T-helper 17 cell (primary cell): ENCODE data around the gene CTBP2. TPM values are rescaled to one million over a fixed set of nuclear protein-coding genes. Genes with fewer than 3 reads are reported as not detected.

Experiments used
- ATAC-seq: fragments of 150-1000 bp; cut with Tn5 transposase; 2 replicates; pipeline ENCODE4 v1.10.0; 2021; ENCODE audit warnings: mild to moderate bottlenecking, moderate library complexity
- DNase-seq, 3 donors: peaks; one replicate each; pipeline versions ENCODE4 v3.0.0 to v3.0.0-alpha.2; 2020 to 2021
- H3K9me3 ChIP-seq: one replicate; pipeline ENCODE4 v1.7.0; 2013; ENCODE audit warnings: low read length, mild to moderate bottlenecking; ENCODE audit not compliant: control insufficient read depth, poor library complexity, severe bottlenecking
- H3K27ac Mint-ChIP-seq: one replicate; pipeline ENCODE4 v1.8.0; 2022; ENCODE audit warnings: mild to moderate bottlenecking, moderate library complexity, mixed read lengths
- H3K27me3 Mint-ChIP-seq: one replicate; pipeline ENCODE4 v1.8.0; 2022; ENCODE audit warnings: mixed read lengths
- H3K36me3 Mint-ChIP-seq: one replicate; pipeline ENCODE4 v1.8.0; 2022; ENCODE audit warnings: low read depth, mixed read lengths
- H3K4me1 Mint-ChIP-seq: one replicate; pipeline ENCODE4 v1.8.0; 2022; ENCODE audit warnings: mild to moderate bottlenecking, mixed read lengths
- H3K4me3 Mint-ChIP-seq: one replicate; pipeline ENCODE4 v1.8.0; 2022; ENCODE audit warnings: mild to moderate bottlenecking, moderate library complexity, mixed read lengths
- total RNA-seq, 4 donors: library from RNA in 2 of 4; stranded (reverse) in 2 of 4; gene quantifications; one replicate each; pipeline ENCODE4 v1.2.3 and lab custom pipeline; 2022 to 2026

Gene CTBP2
- total RNA-seq, 2 donors from 2014 or later, result 1.3 to 1.5 TPM

DNA sequence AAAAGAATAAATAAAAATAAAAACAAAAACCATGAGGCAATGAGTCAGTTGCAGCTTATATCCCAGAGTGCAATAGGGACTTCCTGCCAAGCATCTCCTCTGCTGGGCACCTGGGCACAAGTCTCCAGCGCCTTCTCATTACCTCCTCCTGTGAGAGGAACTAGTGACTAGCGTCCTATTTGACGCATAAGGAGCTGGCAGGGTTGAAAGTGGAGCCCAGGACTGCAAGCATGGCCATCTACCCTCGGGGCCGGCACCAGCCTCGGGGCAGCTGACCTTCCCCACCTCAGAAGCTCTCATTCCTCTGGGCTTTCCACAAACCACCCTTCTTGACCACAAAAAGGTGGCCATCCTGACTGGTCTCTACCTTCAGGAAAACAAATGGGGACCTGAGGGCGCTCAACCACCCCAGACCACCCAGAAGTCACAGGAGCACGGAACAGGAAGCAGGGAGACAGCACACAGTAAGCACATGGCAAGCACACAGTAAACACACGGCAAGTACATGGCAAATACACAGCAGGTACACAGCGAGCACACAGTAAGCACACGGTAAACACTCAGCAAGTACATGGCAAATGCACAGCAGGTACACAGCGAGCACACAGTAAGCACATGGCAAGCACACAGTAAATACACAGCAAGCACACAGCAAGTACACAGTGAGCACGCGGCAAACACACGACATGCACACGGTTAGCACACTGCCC is 19.1 kb downstream of the CTBP2 start:
- DNase-seq, result no peak
- Mint-ChIP-seq H3K27me3 (peaks cover 43% of the 10 kb centered on the region), H3K27ac (no peak overlapping the region), H3K4me3 (no peak overlapping the region), H3K36me3 (no peaks in the 10 kb centered on the region), H3K4me1 (no peaks in the 10 kb centered on the region)
- no peak for ATAC-seq
- H3K9me3 ChIP-seq, result no peaks in the 10 kb centered on the region

DNA sequence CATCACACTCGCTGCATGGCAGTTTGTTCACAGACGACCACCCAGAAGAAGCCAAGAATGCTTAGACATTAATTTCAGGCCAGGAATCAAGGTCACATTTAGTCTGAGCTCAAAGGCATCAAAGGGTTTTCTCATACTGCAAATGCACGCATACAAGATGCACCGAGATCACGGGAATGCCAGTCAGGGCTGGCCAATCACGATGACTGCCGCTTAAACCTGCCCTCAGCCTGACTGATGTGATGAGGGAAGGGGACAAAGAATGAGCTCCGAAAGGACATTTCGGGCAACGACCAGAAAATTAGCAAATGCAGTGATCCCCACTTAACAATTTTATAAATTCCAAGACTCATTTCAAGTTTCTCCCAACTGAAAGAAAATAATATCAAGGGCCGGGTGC is 20.2 kb downstream of the CTBP2 start:
- H3K9me3 ChIP-seq, result no peaks in the 10 kb centered on the region
- DNase-seq, result no peak
- H3K27me3 Mint-ChIP-seq, result peaks cover 42% of the 10 kb centered on the region
- no peak for ATAC-seq
- no peaks in the 10 kb centered on the region for H3K4me1 Mint-ChIP-seq
- no peaks in the 10 kb centered on the region for H3K36me3 Mint-ChIP-seq
- no peak overlapping the region for H3K4me3 Mint-ChIP-seq
- H3K27ac Mint-ChIP-seq, result no peak overlapping the region

DNA sequence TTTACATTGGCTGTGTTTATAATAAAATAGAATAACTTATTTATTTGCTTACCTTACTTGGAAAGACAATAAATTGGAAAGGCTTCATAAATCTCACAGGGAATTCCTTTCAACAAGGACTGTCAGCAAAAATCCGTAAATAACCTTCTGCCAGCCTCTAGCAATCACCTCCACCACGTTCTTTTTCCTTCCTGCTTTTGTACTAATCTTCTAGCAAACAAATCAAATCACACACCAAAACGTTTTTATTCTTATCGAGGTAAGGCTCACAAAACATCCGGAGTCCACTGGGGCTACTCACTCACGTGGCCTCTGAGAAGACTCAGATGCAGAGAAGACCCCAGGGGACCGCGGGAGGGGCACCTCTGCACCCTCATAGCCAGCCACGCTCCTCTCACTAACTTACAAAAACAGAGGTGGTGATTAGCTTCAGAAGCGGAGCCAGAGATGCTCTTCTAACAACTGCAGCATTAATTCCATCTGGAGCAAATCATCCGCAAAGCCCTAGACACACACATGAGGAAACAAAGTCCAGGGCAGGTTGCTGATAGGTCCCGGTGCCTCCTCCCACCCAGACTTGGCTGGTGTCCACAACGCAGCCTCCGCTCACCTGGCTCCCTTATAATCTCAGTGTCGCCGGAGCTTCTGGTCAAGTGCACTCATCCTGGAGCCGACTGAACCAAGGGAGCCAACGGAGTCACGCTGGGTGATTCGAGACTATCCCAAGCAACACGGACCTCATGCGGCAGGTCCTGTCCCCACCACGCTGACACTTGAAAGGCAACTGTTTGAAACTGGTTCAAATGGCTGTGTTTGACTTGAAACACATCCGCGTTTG is 22.5 kb downstream of the CTBP2 start:
- no peaks in the 10 kb centered on the region for H3K9me3 ChIP-seq
- DNase-seq (no peak), ATAC-seq (no peak)
- Mint-ChIP-seq H3K4me1 (no peaks in the 10 kb centered on the region), H3K4me3 (no peak overlapping the region), H3K27ac (no peak overlapping the region), H3K36me3 (no peaks in the 10 kb centered on the region), H3K27me3 (peaks cover 42% of the 10 kb centered on the region)

DNA sequence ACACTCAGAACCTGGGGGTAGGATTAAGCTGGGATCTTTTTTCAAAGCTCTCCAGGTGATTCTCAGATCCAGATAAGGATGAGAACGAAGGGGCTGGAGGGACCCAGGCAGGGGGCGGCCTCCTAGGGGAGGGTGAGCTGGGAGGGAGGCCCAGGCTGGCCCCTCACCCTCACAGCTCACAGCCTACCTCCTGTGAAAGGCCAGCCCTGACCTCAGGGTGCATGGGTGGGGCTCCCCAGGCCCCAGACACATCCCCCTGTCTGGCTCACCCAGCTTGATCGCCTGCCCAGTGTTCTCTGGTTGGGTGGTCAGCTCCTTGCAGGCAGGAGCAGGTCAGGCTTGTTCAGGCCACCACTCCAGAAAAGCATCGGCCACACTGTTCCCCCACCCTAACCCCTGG is 24.3 kb downstream of the CTBP2 start:
- H3K4me3 Mint-ChIP-seq, result no peak overlapping the region

DNA sequence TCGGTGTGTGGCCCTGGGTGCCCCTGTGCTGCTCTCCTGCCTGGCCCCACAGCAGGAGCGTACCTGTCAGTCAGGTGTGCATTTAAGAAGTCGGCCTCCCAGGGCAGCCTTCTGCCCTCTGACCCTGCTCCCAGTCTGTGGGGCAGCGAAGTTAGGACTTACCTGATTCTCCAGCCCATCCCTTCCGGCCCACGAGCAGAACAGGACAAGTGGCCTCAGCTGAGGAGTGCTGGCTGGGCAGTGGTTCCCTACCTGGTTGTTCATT is 24.7 kb downstream of the CTBP2 start:
- ATAC-seq (no peak), DNase-seq (no peak)
- H3K9me3 ChIP-seq, result no peaks in the 10 kb centered on the region
- peaks cover 2% of the 10 kb centered on the region for H3K4me1 Mint-ChIP-seq
- no peak overlapping the region for H3K27ac Mint-ChIP-seq
- H3K36me3 Mint-ChIP-seq, result no peaks in the 10 kb centered on the region
- no peak overlapping the region for H3K4me3 Mint-ChIP-seq
- H3K27me3 Mint-ChIP-seq, result peaks cover 36% of the 10 kb centered on the region

More for the DNA sequence above, 24.3 kb downstream of the CTBP2 start:
- ATAC-seq (no peak), DNase-seq (no peak)
- Mint-ChIP-seq H3K36me3 (no peaks in the 10 kb centered on the region), H3K4me1 (peaks cover 2% of the 10 kb centered on the region), H3K27me3 (peaks cover 37% of the 10 kb centered on the region), H3K27ac (no peak overlapping the region)
- no peaks in the 10 kb centered on the region for H3K9me3 ChIP-seq

DNA sequence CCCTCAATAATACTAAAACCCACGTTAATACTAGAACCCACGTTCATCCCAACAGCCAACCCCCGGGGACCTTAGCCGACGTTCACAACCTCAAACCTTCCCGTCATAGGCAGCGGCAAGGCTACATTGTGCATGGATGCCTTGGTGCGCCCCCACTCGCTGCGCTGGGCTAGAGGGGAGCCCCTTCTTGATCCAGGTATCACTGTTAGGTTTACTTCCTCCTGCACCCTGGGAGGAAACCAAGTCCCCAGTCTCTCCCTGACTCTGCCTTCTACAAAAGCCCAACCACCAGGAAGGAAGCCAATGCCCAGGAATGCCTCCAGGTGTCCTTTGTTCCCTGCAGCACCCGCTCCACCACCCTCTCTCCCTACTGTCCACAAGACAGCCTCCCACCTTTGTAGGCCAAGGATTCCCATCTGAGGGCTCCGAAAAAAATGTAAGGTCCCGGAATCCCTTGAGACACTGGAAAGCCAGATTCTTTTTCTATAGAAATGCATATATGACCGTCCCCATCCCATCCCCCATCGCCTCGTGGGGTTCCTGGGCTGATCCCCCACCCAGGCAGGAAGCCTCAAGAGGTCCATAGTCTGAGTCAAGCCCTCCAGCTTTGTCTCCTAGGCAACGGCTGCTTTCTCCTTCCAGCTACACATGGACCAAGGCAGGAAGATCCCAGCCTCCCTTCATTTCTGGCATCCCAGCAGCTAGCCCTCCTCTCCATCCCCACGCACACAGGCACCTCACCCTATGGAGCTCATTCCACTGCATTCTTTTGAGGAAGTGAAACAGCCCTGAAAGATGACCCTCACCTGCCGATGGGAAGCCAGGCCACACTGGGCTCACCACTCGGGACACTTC is 25.2 kb downstream of the CTBP2 start:
- no peaks in the 10 kb centered on the region for H3K9me3 ChIP-seq
- peaks cover 2% of the 10 kb centered on the region for H3K4me1 Mint-ChIP-seq
- DNase-seq (no peak), ATAC-seq (no peak)
- H3K27ac Mint-ChIP-seq, result no peak overlapping the region
- no peak overlapping the region for H3K4me3 Mint-ChIP-seq
- peaks cover 36% of the 10 kb centered on the region for H3K27me3 Mint-ChIP-seq
- no peaks in the 10 kb centered on the region for H3K36me3 Mint-ChIP-seq

DNA sequence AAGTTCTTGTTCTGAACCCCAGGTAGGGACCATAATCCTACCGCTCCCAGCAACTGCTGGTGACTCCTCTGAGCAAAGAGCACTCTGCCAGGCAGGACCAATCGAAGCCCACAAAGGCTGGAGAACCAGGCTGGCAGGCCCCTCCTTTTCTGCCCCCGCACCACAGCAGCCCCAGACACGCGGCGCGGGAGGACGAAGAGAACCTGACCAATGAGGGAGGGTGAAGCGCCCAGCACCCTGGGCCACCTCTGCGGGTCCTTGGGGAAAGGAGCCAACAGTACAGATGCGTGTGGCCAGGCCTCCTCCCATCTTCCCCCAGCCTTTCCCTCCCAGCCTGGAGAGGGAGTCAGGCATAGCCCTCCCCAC is 25.9 kb downstream of the CTBP2 start:
- H3K4me1 Mint-ChIP-seq, result peaks cover 2% of the 10 kb centered on the region
- no peaks in the 10 kb centered on the region for H3K9me3 ChIP-seq
- no peak overlapping the region for H3K4me3 Mint-ChIP-seq
- peaks cover 36% of the 10 kb centered on the region for H3K27me3 Mint-ChIP-seq
- no peaks in the 10 kb centered on the region for H3K36me3 Mint-ChIP-seq
- no peak overlapping the region for H3K27ac Mint-ChIP-seq
- no peak for DNase-seq
- no peak for ATAC-seq

DNA sequence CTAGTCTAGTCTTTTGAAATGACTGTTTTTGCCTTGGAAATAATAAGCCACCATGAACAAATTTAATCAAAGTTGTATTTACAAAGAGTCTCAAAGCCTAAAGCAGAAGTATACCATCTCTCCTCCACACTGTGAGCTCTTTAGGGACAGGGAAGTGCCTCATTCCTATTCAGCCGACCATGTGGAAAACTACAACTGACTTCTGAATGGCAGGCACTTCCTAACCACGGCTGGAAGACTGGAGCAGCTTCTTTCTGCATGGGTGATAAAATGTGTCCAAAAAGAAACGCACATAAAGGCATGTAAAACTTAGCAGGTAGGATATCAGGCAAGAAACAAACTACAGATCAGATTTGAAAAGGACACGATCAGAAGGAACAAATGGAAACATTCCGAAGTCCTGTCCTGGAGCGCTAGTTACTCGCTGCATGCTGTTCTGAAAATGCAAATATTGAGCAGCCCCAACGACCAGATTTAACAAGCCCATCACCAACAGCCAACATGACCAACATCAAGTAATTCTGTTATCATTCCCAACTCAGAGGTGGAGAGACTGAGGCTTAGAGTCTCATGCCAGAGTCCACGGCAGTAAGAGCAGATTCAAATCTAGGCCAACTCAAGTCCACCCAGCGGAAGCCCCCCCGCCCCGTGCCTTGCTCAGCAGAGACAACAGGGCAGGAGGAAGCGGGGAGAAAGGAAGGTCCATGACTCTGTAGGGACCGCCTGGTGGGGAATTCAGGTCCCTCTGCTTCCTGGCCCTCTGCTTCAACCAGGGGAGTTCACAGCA is 26.5 kb downstream of the CTBP2 start:
- ATAC-seq (no peak), DNase-seq (no peak)
- Mint-ChIP-seq H3K27ac (no peak overlapping the region), H3K27me3 (peaks cover 36% of the 10 kb centered on the region), H3K4me1 (peaks cover 2% of the 10 kb centered on the region), H3K36me3 (no peaks in the 10 kb centered on the region), H3K4me3 (no peak overlapping the region)
- H3K9me3 ChIP-seq, result no peaks in the 10 kb centered on the region

DNA sequence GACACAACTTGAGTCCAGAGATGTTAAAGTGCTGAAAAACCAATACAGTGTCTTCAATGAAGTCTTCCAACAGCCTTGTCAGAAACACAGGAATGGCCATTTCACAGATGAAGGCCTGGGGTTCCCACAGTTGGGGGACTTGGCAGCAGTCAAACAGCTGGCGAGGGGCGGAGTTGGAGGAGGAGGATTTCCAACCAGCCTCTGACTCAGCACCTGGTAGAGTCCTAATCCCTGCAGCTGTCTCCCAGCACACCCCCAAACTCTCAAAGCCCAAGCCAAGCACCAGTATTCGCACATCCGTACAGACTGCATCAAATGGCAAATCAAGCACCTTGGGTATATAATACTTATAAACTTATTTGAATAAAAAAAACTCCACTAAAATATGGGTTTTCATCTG is 28.0 kb downstream of the CTBP2 start:
- ATAC-seq (no peak), DNase-seq (no peak)
- Mint-ChIP-seq H3K27me3 (peaks cover 37% of the 10 kb centered on the region), H3K36me3 (no peaks in the 10 kb centered on the region), H3K27ac (no peak overlapping the region), H3K4me1 (peaks cover 2% of the 10 kb centered on the region), H3K4me3 (no peak overlapping the region)
- H3K9me3 ChIP-seq, result no peaks in the 10 kb centered on the region

DNA sequence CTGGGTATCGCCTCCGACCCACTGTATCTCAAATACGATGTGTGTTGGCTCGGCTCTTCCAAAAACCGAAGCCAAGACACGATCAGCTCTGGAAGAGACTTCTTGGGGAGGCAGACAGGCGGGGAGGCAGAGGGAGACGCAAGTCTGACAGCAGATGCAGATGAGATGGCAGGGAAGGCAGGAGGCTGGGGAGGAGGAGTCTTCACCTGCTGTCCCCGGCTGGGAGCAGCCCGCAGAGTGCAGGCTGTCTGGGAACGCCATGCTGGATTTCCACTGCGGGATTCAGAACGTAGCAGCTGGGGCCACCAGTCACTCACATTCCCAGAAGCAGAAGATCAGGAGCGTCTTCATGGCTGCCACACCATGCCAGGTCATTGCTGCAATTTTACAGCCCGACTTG is 29.4 kb downstream of the CTBP2 start:
- no peaks in the 10 kb centered on the region for H3K9me3 ChIP-seq
- Mint-ChIP-seq H3K4me1 (peaks cover 2% of the 10 kb centered on the region), H3K27ac (no peak overlapping the region), H3K27me3 (peaks cover 32% of the 10 kb centered on the region), H3K36me3 (no peaks in the 10 kb centered on the region), H3K4me3 (no peak overlapping the region)
- ATAC-seq (no peak), DNase-seq (no peak)

DNA sequence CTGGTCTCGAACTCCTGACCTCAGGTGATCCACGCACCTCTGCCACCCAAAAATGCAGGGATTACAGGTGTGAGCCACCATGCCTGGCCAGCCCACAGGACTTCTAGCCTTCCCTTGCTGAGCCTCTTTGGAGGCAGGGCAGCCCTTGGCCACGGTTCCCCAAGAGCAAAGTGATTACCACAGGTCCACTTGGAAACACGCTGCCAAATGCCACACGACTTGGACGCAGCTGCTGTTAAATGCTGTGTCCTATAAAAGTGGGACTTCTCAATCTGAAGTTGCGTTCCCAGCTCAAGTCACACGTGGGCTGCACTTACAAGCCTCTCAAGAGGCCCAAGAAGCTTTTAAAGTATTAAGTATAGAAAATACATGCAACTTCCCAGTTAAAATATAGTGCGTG is 30.1 kb downstream of the CTBP2 start:
- no peaks in the 10 kb centered on the region for H3K9me3 ChIP-seq
- Mint-ChIP-seq H3K27ac (no peak overlapping the region), H3K36me3 (no peaks in the 10 kb centered on the region), H3K27me3 (peaks cover 34% of the 10 kb centered on the region), H3K4me1 (peaks cover 2% of the 10 kb centered on the region), H3K4me3 (no peak overlapping the region)
- ATAC-seq (no peak), DNase-seq (no peak)

DNA sequence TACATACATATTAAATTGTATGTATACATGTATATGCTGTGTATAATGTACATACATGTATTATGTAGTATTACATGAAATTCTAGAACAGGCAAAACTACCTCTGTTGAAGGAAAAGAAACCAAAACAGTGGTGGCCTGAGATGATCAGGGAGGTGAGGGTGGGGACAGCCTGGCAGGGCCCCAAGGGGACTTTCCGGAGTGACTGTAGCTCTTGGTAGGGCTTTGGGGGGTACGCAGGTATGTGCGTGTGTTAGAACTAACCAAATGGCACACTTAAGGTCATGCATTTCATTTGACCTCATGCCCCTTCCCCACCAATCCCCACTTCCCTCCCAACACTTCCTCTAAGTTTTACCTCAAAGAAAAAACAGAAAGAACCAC is 31.3 kb downstream of the CTBP2 start:
- peaks cover 33% of the 10 kb centered on the region for H3K27me3 Mint-ChIP-seq
- H3K9me3 ChIP-seq, result no peaks in the 10 kb centered on the region
- H3K27ac Mint-ChIP-seq, result no peak overlapping the region
- no peak overlapping the region for H3K4me3 Mint-ChIP-seq
- DNase-seq (no peak), ATAC-seq (no peak)
- H3K36me3 Mint-ChIP-seq, result no peaks in the 10 kb centered on the region
- peaks cover 2% of the 10 kb centered on the region for H3K4me1 Mint-ChIP-seq
